WTC11 (cell line): ENCODE results near the gene PPM1L. TPM values are rescaled to one million over a fixed set of nuclear protein-coding genes. Genes with fewer than 3 reads are reported as not detected.

Experiments used
- ATAC-seq: fragments of 200-7000 bp; cut with Tn5 transposase; 2 replicates; pipeline ENCODE4 v1.10.0; 2021; ENCODE audit warnings: mild to moderate bottlenecking, moderate library complexity
- CTCF ChIA-PET: fragments of 300-600 bp; sonication (Branson Sonifier 250); formaldehyde crosslinking; loops from one replicate; lab custom pipeline; 2021; ENCODE audit warnings: antibody characterized with exemption; lab: Charles Lee
- POLR2A ChIA-PET: fragments of 350-600 bp; sonication (Branson Sonifier 250); formaldehyde crosslinking; loops from one replicate; lab custom pipeline; 2021; ENCODE audit warnings: antibody characterized with exemption; lab: Charles Lee
- DNase-seq: peaks from one replicate; pipeline ENCODE4 v3.0.0; 2021; ENCODE audit warnings: low spot score
- H3K27ac Mint-ChIP-seq: 2 replicates; pipeline ENCODE4 v1.8.0; 2021; ENCODE audit warnings: mixed read lengths
- H3K27me3 Mint-ChIP-seq: 2 replicates; pipeline ENCODE4 v1.8.0; 2021; ENCODE audit warnings: low read depth, mild to moderate bottlenecking, moderate library complexity, mixed read lengths
- H3K36me3 Mint-ChIP-seq: 2 replicates; pipeline ENCODE4 v1.8.0; 2021; ENCODE audit warnings: mixed read lengths
- H3K4me1 Mint-ChIP-seq: 2 replicates; pipeline ENCODE4 v1.8.0; 2022; ENCODE audit warnings: mixed read lengths
- H3K4me3 Mint-ChIP-seq: 2 replicates; pipeline ENCODE4 v1.8.0; 2021; ENCODE audit warnings: mild to moderate bottlenecking, moderate library complexity, mixed read lengths
- H3K9me3 Mint-ChIP-seq: 2 replicates; pipeline ENCODE4 v1.8.0; 2021; ENCODE audit warnings: mixed read lengths
- ATF6 ChIP-seq: sonication (generic); formaldehyde crosslinking; IDR thresholded peaks from 2 replicates; pipeline ENCODE4 v1.8.1; 2023; ENCODE audit warnings: mild to moderate bottlenecking, missing genetic modification reagents
- ELF4 ChIP-seq: sonication (generic); formaldehyde crosslinking; IDR thresholded peaks from 2 replicates; pipeline ENCODE4 v1.8.1; 2022; ENCODE audit warnings: low read depth, mild to moderate bottlenecking, moderate library complexity, missing genetic modification reagents
- FOXJ3 ChIP-seq: sonication (generic); formaldehyde crosslinking; IDR thresholded peaks from 2 replicates; pipeline ENCODE4 v1.9.0; 2021; ENCODE audit warnings: missing genetic modification reagents, mild to moderate bottlenecking, borderline replicate concordance
- FOXK1 ChIP-seq: sonication (generic); formaldehyde crosslinking; IDR thresholded peaks from 2 replicates; pipeline ENCODE4 v1.8.0; 2022; ENCODE audit warnings: mild to moderate bottlenecking, moderate library complexity, missing genetic modification reagents
- FOXP4 ChIP-seq: sonication (generic); formaldehyde crosslinking; IDR thresholded peaks from 2 replicates; pipeline ENCODE4 v1.8.0; 2022; ENCODE audit warnings: mild to moderate bottlenecking, missing genetic modification reagents
- GABPB1 ChIP-seq: sonication (generic); formaldehyde crosslinking; IDR thresholded peaks from 2 replicates; pipeline ENCODE4 v1.8.1; 2023; ENCODE audit warnings: mild to moderate bottlenecking, missing genetic modification reagents
- GRHL2 ChIP-seq: fragments of 250-450 bp; sonication (Bioruptor Pico); IDR thresholded peaks from 2 replicates; pipeline ENCODE4 v1.8.0; 2022; ENCODE audit warnings: mild to moderate bottlenecking, moderate library complexity; ENCODE audit not compliant: insufficient replicate concordance, severe bottlenecking
- IRF2 ChIP-seq: sonication (generic); formaldehyde crosslinking; IDR thresholded peaks from 2 replicates; pipeline ENCODE4 v1.8.0; 2022; ENCODE audit warnings: low read depth, missing genetic modification reagents, borderline replicate concordance
- JUN ChIP-seq: sonication (generic); formaldehyde crosslinking; IDR thresholded peaks from 2 replicates; pipeline ENCODE4 v1.8.0; 2023; ENCODE audit warnings: mild to moderate bottlenecking, missing genetic modification reagents
- MXD4 ChIP-seq: fragments of 250-450 bp; sonication (Bioruptor Pico); IDR thresholded peaks from 2 replicates; pipeline ENCODE4 v1.8.0; 2021; ENCODE audit warnings: mild to moderate bottlenecking, moderate library complexity, borderline replicate concordance
- NR2C2 ChIP-seq: sonication (generic); formaldehyde crosslinking; IDR thresholded peaks from 2 replicates; pipeline ENCODE4 v1.8.0; 2022; ENCODE audit warnings: mild to moderate bottlenecking, missing genetic modification reagents
- NR3C1 ChIP-seq: sonication (generic); formaldehyde crosslinking; conservative IDR thresholded peaks from 2 replicates; pipeline ENCODE4 v1.8.1; 2023; ENCODE audit warnings: low read depth, mild to moderate bottlenecking, missing genetic modification reagents
- OVOL2 ChIP-seq: fragments of 250-450 bp; sonication (Bioruptor Pico); IDR thresholded peaks from 2 replicates; pipeline ENCODE4 v1.9.0; 2021; ENCODE audit warnings: mild to moderate bottlenecking, borderline replicate concordance
- PRRX2 ChIP-seq: fragments of 250-450 bp; sonication (Bioruptor Pico); IDR thresholded peaks from 2 replicates; pipeline ENCODE4 v1.8.0; 2021; ENCODE audit warnings: mild to moderate bottlenecking
- RELA ChIP-seq: sonication (generic); formaldehyde crosslinking; IDR thresholded peaks from 2 replicates; pipeline ENCODE4 v1.8.1; 2022; ENCODE audit warnings: missing genetic modification reagents, mild to moderate bottlenecking, borderline replicate concordance
- STAT6 ChIP-seq: sonication (generic); formaldehyde crosslinking; conservative IDR thresholded peaks from 2 replicates; pipeline ENCODE4 v1.8.1; 2023; ENCODE audit warnings: mild to moderate bottlenecking, low read depth, missing genetic modification reagents, moderate library complexity
- TEAD1 ChIP-seq: sonication (generic); formaldehyde crosslinking; IDR thresholded peaks from 2 replicates; pipeline ENCODE4 v1.8.0; 2022; ENCODE audit warnings: mild to moderate bottlenecking, missing genetic modification reagents
- TEAD4 ChIP-seq: sonication (generic); formaldehyde crosslinking; IDR thresholded peaks from 2 replicates; pipeline ENCODE4 v1.8.0; 2022; ENCODE audit warnings: mild to moderate bottlenecking, missing genetic modification reagents
- ZNF232 ChIP-seq: sonication (generic); formaldehyde crosslinking; IDR thresholded peaks from 2 replicates; pipeline ENCODE4 v1.8.0; 2022; ENCODE audit warnings: mild to moderate bottlenecking, missing genetic modification reagents
- ZNF317 ChIP-seq: sonication (generic); formaldehyde crosslinking; IDR thresholded peaks from 2 replicates; pipeline ENCODE4 v1.8.1; 2023; ENCODE audit warnings: low read depth, mild to moderate bottlenecking, moderate library complexity, missing genetic modification reagents, borderline replicate concordance
- ZNF416 ChIP-seq: fragments of 250-450 bp; sonication (Bioruptor Pico); IDR thresholded peaks from 2 replicates; pipeline ENCODE4 v1.9.0; 2021; ENCODE audit warnings: mild to moderate bottlenecking, inconsistent platforms
- ZNF671 ChIP-seq: fragments of 250-450 bp; sonication (Bioruptor Pico); IDR thresholded peaks from 2 replicates; pipeline ENCODE4 v1.8.0; 2021; ENCODE audit warnings: mild to moderate bottlenecking
- total RNA-seq: library from RNA; stranded (reverse); gene quantifications from 3 replicates; pipeline ENCODE4 v1.2.3, GENCODE V29; 2021
- TF ChIP-seq, protein P1 (sequence below): fragments of 250-450 bp; sonication (Bioruptor Pico); IDR thresholded peaks from 2 replicates; pipeline ENCODE4 v1.9.0; 2021; ENCODE audit warnings: mild to moderate bottlenecking
- TF ChIP-seq, protein P2 (sequence below): sonication (generic); formaldehyde crosslinking; IDR thresholded peaks from 2 replicates; pipeline ENCODE4 v1.8.0; 2023; ENCODE audit warnings: missing genetic modification reagents
- TF ChIP-seq, protein P3 (sequence below): sonication (generic); formaldehyde crosslinking; conservative IDR thresholded peaks from 2 replicates; pipeline ENCODE4 v1.8.1; 2022; ENCODE audit warnings: mild to moderate bottlenecking, missing genetic modification reagents

PPM1L gene
- total RNA-seq, 1 experiment from 2014 or later = 18.1 TPM

DNA sequence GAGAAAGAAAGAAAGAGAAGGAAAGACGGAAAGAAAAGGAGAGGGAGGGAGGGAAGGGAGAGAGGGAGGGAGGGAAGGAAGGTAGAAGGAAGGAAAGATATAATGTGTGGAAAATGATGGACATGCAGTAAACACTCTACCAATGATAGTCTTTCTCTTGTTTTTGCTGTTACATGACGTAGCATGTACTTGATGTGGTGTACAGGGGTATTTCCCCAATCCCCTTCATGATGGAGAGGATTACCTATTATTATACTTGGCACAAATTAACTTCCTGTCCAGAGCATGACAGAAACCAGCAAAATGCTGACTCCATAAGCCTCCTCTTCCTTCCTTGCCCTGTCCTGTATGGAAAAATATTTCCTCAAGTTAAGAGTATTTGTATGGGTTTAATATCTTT lies 224.7 kb downstream of the PPM1L start:
- Mint-ChIP-seq H3K27ac (no peak overlapping the region), H3K4me3 (no peak overlapping the region), H3K36me3 (peaks cover 28% of the 10 kb centered on the region)
- DNase-seq (no peak), ATAC-seq (no peak)
- no peak for TF ChIP-seq NR2C2 (CRISPR knock-in tag)
- TF ChIP-seq JUN = no peak
- TF ChIP-seq ZNF416 (CRISPR knock-in tag) = no peak
- no peak for TF ChIP-seq ELF4 (CRISPR knock-in tag)
- TF ChIP-seq ZNF317 (CRISPR knock-in tag) = no peak
- TF ChIP-seq PRRX2 (CRISPR knock-in tag) = no peak
- no peak for TF ChIP-seq ZNF671 (CRISPR knock-in tag)
- TF ChIP-seq GABPB1 (CRISPR knock-in tag) = no peak
- no peak for TF ChIP-seq FOXP4
- TF ChIP-seq MXD4 = no peak
- no peak for TF ChIP-seq GRHL2
- TF ChIP-seq OVOL2 (CRISPR knock-in tag) = no peak
- TF ChIP-seq, all 79 proteins: peak for 0
- Mint-ChIP-seq H3K27me3 (no peaks in the 10 kb centered on the region), H3K9me3 (peaks cover 37% of the 10 kb centered on the region), H3K4me1 (peaks cover 7% of the 10 kb centered on the region)
- ChIA-PET CTCF (interaction anchor here (1.6 kb wide), 1 partner anchor 10 kb away, joined by 9 read pairs; no protein-coding TSS in a partner anchor), POLR2A (no interaction called here)

GRCh38 chr3:160981217-160981938 lies 225.3 kb downstream of the PPM1L start:
- H3K27ac Mint-ChIP-seq = no peak overlapping the region
- peaks cover 31% of the 10 kb centered on the region for H3K36me3 Mint-ChIP-seq
- no peak for TF ChIP-seq ELF4 (CRISPR knock-in tag)
- TF ChIP-seq, all 79 proteins: peak for 0
- H3K9me3 Mint-ChIP-seq = peaks cover 40% of the 10 kb centered on the region
- peaks cover 7% of the 10 kb centered on the region for H3K4me1 Mint-ChIP-seq
- ChIA-PET POLR2A (no interaction called here), CTCF (interaction anchor here (1.6 kb wide), 1 partner anchor 11 kb away, joined by 9 read pairs; no protein-coding TSS in a partner anchor)
- DNase-seq (no peak), ATAC-seq (no peak)
- H3K4me3 Mint-ChIP-seq = no peak overlapping the region
- no peaks in the 10 kb centered on the region for H3K27me3 Mint-ChIP-seq

GRCh38 chr3:160982491-160982890 lies 226.5 kb downstream of the PPM1L start:
- no peak for ATAC-seq
- CTCF ChIA-PET = no interaction called here
- H3K4me1 Mint-ChIP-seq = peaks cover 10% of the 10 kb centered on the region
- no peak for TF ChIP-seq TEAD4 (CRISPR knock-in tag)
- no peak for TF ChIP-seq ZNF317 (CRISPR knock-in tag)
- TF ChIP-seq TEAD1 (CRISPR knock-in tag) = no peak
- TF ChIP-seq ATF6 = no peak
- no peak for TF ChIP-seq ELF4 (CRISPR knock-in tag)
- TF ChIP-seq, protein P1, sequence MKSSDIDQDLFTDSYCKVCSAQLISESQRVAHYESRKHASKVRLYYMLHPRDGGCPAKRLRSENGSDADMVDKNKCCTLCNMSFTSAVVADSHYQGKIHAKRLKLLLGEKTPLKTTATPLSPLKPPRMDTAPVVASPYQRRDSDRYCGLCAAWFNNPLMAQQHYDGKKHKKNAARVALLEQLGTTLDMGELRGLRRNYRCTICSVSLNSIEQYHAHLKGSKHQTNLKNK (CRISPR knock-in tag) = no peak
- no peak for TF ChIP-seq ZNF232 (CRISPR knock-in tag)
- no peak for TF ChIP-seq FOXJ3 (CRISPR knock-in tag)
- TF ChIP-seq, protein P2, sequence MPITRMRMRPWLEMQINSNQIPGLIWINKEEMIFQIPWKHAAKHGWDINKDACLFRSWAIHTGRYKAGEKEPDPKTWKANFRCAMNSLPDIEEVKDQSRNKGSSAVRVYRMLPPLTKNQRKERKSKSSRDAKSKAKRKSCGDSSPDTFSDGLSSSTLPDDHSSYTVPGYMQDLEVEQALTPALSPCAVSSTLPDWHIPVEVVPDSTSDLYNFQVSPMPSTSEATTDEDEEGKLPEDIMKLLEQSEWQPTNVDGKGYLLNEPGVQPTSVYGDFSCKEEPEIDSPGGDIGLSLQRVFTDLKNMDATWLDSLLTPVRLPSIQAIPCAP (CRISPR knock-in tag) = no peak
- TF ChIP-seq, protein P3, sequence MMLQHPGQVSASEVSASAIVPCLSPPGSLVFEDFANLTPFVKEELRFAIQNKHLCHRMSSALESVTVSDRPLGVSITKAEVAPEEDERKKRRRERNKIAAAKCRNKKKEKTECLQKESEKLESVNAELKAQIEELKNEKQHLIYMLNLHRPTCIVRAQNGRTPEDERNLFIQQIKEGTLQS = no peak
- no peak for TF ChIP-seq IRF2 (CRISPR knock-in tag)
- TF ChIP-seq NR3C1 (CRISPR knock-in tag) = no peak
- TF ChIP-seq FOXK1 = no peak
- no peak for TF ChIP-seq RELA (CRISPR knock-in tag)
- TF ChIP-seq STAT6 (CRISPR knock-in tag) = no peak

More at GRCh38 chr3:160982491-160982890, 226.5 kb downstream of the PPM1L start:
- H3K36me3 Mint-ChIP-seq = peaks cover 31% of the 10 kb centered on the region
- no peak overlapping the region for H3K4me3 Mint-ChIP-seq
- H3K27ac Mint-ChIP-seq = no peak overlapping the region; the same call in 1 of the 2 replicates
- DNase-seq = no peak
- no peaks in the 10 kb centered on the region for H3K27me3 Mint-ChIP-seq
- POLR2A ChIA-PET = no interaction called here
- H3K9me3 Mint-ChIP-seq = peaks cover 44% of the 10 kb centered on the region
